Retina (tissue), 1 donor: ENCODE data around the gene INO80C.

Experiments used
- DNase-seq: peaks from one replicate; pipeline ENCODE4 v3.0.0-alpha.2; 2016

INO80C gene

DNA sequence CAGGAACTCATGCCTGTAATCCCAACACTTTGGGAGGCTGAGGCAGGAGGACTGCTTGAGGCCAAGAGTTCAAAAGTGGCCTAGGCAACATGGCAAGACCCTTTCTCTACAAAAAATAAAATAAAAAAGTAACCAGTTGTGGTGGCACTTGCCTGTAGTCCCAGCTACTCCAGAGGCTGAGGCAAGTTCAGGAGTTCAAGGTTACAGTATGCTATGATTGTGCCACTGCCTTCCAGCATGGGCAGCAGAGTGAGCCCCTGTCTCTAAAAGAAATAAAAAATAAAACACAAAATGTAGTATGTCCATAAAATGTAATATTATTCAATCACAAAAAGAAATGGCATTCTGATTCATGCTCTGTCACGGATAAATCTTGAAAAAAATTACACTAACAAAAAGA lies 11.9 kb downstream of the INO80C start:
- no peak for DNase-seq

- no peak for DNase-seq
These were observed 13.7 kb downstream of the INO80C start for GRCh38 chr18:35484034-35484433.

DNA sequence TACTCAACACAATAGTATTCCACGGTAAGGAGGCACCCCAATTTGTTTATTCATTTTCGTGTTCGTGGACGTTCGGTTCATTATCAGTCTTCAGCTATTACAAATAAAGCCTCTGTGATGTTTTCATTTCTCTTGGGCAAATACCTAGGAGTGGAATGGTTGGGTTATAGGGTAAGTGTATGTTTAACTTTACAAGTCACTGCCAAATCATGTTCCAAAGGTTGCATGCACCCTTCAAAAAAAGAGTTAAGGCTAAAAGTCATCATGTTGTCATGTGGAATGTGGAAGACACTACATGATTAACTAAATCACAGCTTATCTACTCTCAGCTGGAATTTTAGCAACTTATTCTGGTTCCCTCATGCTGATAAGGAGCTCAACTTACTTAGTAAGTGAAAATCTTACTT lies 15.8 kb downstream of the INO80C start:
- no peak for DNase-seq

- no peak for DNase-seq
These were observed 17.7 kb downstream of the INO80C start for GRCh38 chr18:35479911-35480586.

DNA sequence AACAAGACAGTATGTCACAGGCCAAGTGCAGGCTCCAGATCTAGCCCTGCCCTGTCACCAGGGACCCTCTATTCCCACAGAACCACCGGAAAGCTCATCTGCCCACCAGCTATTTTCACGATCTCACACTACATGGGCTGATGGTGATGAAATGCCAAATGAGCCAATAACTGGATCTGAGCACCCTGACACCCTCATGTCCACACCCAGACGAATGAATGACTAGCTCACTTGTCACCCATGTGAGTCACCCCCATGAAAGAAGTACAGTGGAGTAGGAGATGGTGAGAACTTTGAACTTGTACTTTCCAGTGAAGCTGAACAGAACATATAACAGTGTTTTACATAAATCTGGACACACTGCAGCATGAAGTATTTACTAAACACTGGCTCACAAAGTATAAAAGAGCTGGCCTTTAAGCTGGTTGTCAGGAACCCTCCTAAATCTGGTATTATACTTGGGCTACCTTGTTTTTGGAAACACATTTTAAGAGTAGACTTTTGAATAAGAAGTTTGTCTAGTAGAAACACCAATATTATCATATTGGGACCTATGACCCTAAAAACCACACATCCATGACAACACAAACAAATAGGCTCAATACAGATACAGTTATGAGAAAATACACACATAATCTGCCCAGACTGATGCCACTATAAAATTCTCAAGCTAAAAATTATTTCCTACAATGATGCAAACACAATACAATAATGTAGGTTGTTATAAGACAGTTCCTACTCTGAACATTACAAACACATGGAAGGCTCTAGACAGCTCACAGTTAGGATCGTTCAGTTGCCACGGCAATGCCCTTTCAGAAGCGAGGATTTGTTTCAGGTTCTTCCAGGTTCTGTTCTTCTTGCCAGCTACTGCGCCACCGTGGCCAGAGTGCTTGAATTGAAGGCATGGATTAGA lies 19.0 kb downstream of the INO80C start:
- no peak for DNase-seq

DNA sequence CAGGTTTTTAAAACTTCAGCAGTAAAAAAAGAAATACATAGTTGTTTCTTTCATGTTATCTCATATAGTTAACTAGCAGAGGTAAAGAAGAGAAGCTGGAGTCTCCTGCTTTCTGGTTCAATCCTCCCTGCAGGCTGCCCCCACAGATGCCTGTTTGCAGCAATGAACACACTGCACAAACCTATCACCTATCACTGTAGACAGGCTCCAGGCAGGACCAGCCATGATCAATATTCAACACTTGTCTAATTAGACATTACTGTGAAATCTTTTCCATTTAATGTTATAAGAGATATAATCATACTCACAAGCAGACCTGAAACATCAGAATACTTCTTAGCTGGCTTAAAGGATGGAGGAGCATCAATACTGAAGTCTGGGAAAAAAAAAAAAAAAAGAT lies 19.8 kb downstream of the INO80C start:
- no peak for DNase-seq

- DNase-seq, result no peak
These were observed 20.3 kb downstream of the INO80C start for GRCh38 chr18:35477497-35477896.

- no peak for DNase-seq
These were observed 22.9 kb downstream of the INO80C start for GRCh38 chr18:35474884-35475283.

- DNase-seq, result no peak
These were observed 24.2 kb downstream of the INO80C start for GRCh38 chr18:35473562-35473961.

GRCh38 chr18:35470435-35470834 lies 27.3 kb downstream of the INO80C start:
- no peak for DNase-seq

- no peak for DNase-seq
These were observed 28.0 kb downstream of the INO80C start for GRCh38 chr18:35469725-35470124.

GRCh38 chr18:35468711-35469110 lies 29.0 kb downstream of the INO80C start:
- DNase-seq, result no peak

DNA sequence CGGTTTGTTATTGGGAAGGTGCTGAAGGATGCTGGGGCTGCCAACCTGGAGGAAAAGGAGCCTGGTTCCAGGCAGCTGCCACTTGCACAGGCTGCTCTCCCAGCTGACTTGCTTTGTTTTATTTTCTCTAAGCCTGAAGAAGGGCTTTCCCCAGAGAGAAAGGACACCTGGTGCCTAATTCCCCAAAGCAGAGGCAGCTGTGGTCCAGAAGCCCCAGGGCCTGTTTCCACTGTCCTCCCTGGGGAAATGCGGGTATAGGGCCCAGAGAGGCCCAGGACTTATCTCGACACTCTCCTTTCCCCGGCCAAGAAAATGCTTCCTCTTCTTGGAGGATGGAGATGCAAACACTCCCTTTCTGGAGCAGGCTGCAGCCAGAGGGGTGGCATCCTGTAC lies 30.1 kb downstream of the INO80C start:
- no peak for DNase-seq

- no peak for DNase-seq
These were observed 30.7 kb downstream of the INO80C start for GRCh38 chr18:35466815-35467623.

DNA sequence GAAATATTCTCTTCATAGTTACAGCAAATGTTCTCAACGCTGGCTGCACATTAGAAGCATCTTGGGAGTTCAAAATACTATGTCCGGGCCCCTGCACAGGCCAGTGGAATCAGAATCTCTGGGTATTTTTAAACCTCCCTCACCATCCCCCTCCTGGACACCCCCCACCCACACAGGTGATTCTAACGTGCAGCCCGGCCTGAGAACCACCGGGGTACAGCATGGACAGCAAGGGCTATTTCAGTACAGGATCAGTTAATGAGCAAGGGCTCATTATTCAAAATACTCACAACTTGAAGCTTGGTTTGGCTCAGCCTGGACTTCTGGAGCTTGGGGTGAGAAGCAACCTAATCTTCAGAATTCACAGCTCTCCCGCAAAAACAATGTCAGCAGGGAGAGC lies 31.4 kb downstream of the INO80C start:
- no peak for DNase-seq

DNA sequence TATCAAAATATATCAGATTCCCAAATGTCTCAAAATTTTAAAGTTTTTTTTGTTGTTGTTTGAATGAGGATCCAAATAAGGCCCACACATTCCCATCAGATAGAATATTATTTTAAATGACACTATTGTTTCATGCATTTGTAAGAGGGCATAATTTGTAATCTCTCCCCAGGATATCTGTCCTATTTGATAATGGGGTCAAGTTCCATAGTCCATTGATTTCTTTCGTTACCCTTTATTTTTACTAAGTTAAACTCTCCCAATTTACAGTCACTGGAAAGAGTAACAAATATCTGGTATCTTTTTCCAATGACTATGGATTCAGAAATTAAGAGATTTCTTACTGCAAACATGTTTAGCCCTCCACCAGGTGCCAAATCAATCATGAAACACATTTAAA lies 32.4 kb downstream of the INO80C start:
- DNase-seq, result no peak

DNA sequence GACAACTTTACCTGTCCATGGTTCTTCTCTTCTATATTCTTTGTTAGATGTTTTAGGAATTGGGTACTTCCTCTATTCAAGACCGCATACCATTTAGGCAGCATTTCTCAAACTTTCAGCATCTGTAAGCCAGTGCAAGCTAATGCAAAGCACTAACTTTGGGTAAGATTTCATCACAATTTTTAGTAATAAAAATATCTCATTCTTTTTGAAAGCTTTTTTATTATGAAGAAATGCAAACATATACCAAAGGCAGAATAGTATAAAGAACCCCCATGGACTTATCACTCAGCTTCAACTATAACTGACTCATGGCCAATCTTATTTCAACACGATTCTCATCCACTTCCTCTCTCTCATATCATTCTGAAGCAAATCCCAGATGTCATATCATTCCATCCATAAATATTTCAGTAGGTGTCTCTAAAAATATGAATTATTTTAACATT lies 32.9 kb downstream of the INO80C start:
- DNase-seq, result no peak

DNA sequence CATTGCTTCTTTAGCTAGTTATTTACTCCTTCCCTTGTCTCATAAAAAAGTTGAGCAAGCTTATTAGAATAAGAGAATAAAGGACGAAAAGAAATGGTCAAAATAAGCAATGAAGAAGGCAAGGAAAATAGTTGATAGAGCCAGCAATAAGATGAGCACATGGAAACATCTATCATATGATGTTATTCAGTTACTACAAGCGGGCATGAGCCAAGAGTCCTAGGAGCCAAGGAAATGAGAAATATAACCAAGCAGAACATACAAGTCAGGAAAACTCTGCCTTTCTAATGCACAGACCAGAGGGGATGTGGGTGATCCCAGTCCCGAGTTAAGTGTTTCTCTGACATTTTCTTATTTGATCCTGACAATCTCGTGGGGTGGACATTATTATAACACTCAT lies 33.9 kb downstream of the INO80C start:
- DNase-seq, result no peak

GRCh38 chr18:35463050-35463449 lies 34.7 kb downstream of the INO80C start:
- no peak for DNase-seq

- no peak for DNase-seq
These were observed 37.0 kb downstream of the INO80C start for GRCh38 chr18:35460736-35461161.

- no peak for DNase-seq
These were observed 37.8 kb downstream of the INO80C start for GRCh38 chr18:35459997-35460396.

DNA sequence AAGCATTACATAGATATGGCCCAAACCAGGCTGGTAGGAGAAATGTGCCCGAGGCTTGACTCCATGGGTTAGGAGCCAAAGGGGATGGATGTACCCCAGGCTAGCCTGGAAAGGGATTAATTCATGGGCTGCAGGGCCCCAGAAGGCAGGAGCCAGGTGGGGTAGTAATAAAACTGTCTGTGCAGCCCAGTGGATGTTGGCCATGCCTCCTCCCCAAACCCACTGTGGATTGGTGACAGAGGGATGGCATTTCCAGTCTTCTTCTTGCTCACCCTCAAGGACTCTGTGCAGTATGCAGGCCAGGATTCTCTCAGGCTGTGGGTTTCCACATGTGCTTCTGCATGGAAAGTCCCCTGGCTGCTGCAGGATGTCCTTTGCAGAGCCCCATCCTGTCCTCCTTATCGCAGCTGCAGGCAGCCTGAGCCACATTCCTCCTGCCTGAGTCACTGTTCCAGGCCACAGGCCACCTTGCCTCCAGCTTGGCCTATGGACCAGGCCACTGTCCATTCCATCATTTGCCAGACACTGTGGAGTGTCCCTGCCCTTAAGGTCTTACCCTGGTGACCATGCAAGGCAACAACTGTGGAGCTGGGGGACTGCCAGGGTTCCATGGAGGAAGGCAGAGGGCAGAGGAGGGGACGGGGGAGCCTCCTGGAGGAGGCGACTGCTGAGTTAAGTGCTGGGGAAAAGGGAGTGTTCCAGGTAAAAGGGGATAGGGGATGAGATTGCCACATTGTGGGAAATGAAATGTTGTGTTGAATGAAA lies 38.9 kb downstream of the INO80C start:
- DNase-seq, result no peak

GRCh38 chr18:35458271-35458670 lies 39.5 kb downstream of the INO80C start:
- no peak for DNase-seq
